ENCODE results near the gene MIOX. TPM values are rescaled to one million over a fixed set of nuclear protein-coding genes. Genes with fewer than 3 reads are reported as not detected.

Gene MIOX
- total and polyA plus RNA-seq, 10 of the 15 experiments (the other 5 are each of a cell fraction or from before 2014, with no cell fraction given): 0.10 to 0.31 TPM; not detected in 8

- TF ChIP-seq PKNOX1 (IDR thresholded peaks at IDR 0.05) (peak; percentile 95), ZNF592 (IDR thresholded peaks at IDR 0.05) (peak; percentile 34; the same call in 1 of the 2 replicates), BHLHE40 (IDR thresholded peaks at IDR 0.05; ENCODE audit: borderline replicate concordance in 1 of 2, low read depth in 2 of 2, low read length in 1 of 2) (peak; percentile 68 to 93), MEF2B (IDR thresholded peaks at IDR 0.05; ENCODE audit: partially characterized antibody, poor library complexity, severe bottlenecking) (peak; percentile 25), PRDM15 (CRISPR knock-in tag; IDR thresholded peaks at IDR 0.05) (peak; percentile 86; the same call in 1 of the 2 replicates)
- TF ChIP-seq, protein P1, sequence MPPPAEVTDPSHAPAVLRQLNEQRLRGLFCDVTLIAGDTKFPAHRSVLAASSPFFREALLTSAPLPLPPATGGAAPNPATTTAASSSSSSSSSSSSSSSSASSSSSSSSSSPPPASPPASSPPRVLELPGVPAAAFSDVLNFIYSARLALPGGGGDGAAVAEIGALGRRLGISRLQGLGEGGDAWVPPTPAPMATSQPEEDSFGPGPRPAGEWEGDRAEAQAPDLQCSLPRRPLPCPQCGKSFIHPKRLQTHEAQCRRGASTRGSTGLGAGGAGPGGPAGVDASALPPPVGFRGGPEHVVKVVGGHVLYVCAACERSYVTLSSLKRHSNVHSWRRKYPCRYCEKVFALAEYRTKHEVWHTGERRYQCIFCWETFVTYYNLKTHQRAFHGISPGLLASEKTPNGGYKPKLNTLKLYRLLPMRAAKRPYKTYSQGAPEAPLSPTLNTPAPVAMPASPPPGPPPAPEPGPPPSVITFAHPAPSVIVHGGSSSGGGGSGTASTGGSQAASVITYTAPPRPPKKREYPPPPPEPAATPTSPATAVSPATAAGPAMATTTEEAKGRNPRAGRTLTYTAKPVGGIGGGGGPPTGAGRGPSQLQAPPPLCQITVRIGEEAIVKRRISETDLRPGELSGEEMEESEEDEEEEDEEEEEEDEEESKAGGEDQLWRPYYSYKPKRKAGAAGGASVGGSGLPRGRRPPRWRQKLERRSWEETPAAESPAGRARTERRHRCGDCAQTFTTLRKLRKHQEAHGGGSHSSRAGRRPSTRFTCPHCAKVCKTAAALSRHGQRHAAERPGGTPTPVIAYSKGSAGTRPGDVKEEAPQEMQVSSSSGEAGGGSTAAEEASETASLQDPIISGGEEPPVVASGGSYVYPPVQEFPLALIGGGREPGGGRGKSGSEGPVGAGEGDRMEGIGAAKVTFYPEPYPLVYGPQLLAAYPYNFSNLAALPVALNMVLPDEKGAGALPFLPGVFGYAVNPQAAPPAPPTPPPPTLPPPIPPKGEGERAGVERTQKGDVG (CRISPR knock-in tag; IDR thresholded peaks at IDR 0.05): peak; percentile 90; the same call in 1 of the 2 replicates
Measured at GRCh38 chr22:50533856-50534711, 47.4 kb downstream of the MIOX start (continued).
